Mucosa of rectum (tissue), 2 donors: Measurements from ENCODE around the gene TRIM9.

Source experiments
- H3K27ac ChIP-seq, 2 donors: one replicate each; pipeline ENCODE4 v1.7.0; 2013; ENCODE audit warnings: inconsistent platforms in 2 of 2, low read depth in 2 of 2, low read length in 2 of 2
- H3K27me3 ChIP-seq, 2 donors: one replicate each; pipeline ENCODE4 v1.7.0; 2013; ENCODE audit warnings: low read length in 2 of 2; ENCODE audit not compliant: control insufficient read depth in 2 of 2, insufficient read depth in 2 of 2
- H3K36me3 ChIP-seq, 2 donors: one replicate each; pipeline ENCODE4 v1.7.0; 2013; ENCODE audit warnings: low read length in 2 of 2; ENCODE audit not compliant: control insufficient read depth in 2 of 2, insufficient read depth in 2 of 2
- H3K4me1 ChIP-seq, 2 donors: one replicate each; pipeline ENCODE4 v1.7.0; 2013; ENCODE audit warnings: low read length in 2 of 2, mild to moderate bottlenecking in 1 of 2; ENCODE audit not compliant: control insufficient read depth in 2 of 2, insufficient read depth in 2 of 2
- H3K4me3 ChIP-seq, 2 donors: one replicate each; pipeline ENCODE4 v1.7.0; 2013; ENCODE audit warnings: low read length in 2 of 2
- H3K9ac ChIP-seq, 2 donors: one replicate each; pipeline ENCODE4 v1.7.0; 2013; ENCODE audit warnings: low read length in 2 of 2, low read depth in 1 of 2, mild to moderate bottlenecking in 1 of 2
- H3K9me3 ChIP-seq, 2 donors: one replicate each; pipeline ENCODE4 v1.7.0; 2013; ENCODE audit warnings: low read length in 2 of 2; ENCODE audit not compliant: control insufficient read depth in 2 of 2
- donor health status: healthy.
- donor health status: Normal muscosa, but diverticular disease.

The TRIM9 gene

DNA sequence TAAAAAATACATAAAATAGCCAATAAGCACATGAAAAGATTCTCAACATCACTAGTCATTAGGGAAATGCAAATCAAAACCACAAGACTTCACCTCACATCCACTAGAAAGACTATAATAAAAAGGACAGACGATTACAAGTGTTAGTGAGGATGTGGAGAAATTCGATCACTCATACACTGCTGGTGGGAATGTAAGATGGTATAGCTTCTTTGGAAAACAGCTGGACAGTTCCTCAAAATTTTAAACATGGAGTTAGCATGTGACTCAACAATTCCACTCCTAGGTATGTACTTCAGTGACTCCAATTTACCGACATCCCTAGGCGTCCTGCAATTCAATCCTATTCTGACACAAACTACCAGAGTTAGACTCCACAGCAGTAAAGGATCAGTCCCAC, 13.7 kb downstream of the TRIM9 start:
- no peak overlapping the region for H3K9ac ChIP-seq
- H3K9me3 ChIP-seq = no peaks in the 10 kb centered on the region
- H3K4me3 ChIP-seq = no peak overlapping the region
- peaks cover 0 to 8% of the 10 kb centered on the region in 2 donors for H3K4me1 ChIP-seq
- H3K27me3 ChIP-seq = no peaks in the 10 kb centered on the region
- no peak overlapping the region for H3K27ac ChIP-seq
- no peaks in the 10 kb centered on the region for H3K36me3 ChIP-seq

DNA sequence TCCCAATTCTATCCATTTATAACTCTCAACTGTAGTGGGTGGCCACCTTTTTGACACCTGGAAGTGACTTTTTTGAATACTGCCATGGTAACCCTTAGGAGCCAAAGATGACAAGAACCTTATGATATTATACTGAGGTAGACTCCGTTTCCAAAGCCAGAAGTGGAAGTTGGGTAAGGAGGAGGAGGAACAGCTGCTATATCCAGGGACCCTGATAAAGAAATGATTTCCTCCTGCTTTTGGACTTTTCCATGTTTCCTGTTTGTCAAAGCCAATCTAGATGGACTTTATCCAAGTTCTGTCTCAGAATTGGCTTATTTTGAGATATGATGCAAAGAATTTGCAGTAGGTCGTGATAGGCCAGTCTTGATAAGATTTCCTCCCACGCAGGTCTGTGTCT, 14.3 kb downstream of the TRIM9 start:
- Histone ChIP-seq H3K9ac (no peak overlapping the region), H3K36me3 (no peaks in the 10 kb centered on the region), H3K4me3 (no peak overlapping the region), H3K27me3 (no peaks in the 10 kb centered on the region), H3K9me3 (no peaks in the 10 kb centered on the region), H3K27ac (no peak overlapping the region), H3K4me1 (peaks cover 0 to 4% of the 10 kb centered on the region in 2 donors)

DNA sequence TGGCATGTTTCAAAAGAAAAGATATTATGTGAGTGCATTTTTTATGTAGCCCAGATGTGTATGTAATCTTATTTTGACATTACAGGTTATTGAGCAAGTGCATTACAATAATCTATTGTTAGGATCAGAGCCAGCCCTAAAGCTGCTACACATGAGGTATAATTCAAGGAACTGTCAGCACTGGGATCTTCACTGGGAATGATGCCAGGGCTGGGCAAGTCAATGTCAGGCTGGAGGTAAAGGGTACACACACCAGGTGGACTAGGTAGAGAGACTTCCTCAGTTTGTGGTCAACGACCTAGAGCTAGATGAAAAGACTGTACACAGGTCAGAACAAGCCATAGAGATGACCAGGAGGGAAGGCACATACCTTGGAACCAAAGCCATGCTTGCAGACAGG, 15.4 kb downstream of the TRIM9 start:
- Histone ChIP-seq H3K4me1 (peaks cover 0 to 4% of the 10 kb centered on the region in 2 donors), H3K9ac (no peak overlapping the region), H3K27ac (no peak overlapping the region), H3K36me3 (no peaks in the 10 kb centered on the region), H3K4me3 (no peak overlapping the region), H3K27me3 (no peaks in the 10 kb centered on the region), H3K9me3 (no peaks in the 10 kb centered on the region)

DNA sequence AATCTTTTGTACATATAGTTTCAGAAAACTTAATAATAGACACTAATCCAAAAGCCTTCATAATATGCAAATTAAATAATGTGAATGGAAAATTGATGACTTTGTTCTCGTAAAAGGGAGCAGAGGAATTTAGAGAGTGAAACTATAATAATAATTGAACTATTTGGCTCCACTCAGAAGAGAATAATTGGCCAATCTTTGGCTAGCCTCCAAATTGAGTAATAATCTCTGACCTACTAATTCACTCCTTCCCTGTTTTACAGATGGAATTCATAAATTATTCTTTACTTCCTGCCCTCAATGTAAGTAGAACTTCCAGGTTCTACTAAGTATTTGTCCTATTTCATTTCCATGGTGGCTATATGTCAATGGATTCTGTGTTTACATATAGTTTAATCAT, 15.8 kb downstream of the TRIM9 start:
- H3K36me3 ChIP-seq = no peaks in the 10 kb centered on the region
- no peaks in the 10 kb centered on the region for H3K9me3 ChIP-seq
- no peak overlapping the region for H3K9ac ChIP-seq
- H3K27ac ChIP-seq = no peak overlapping the region
- peaks cover 0 to 4% of the 10 kb centered on the region in 2 donors for H3K4me1 ChIP-seq
- no peaks in the 10 kb centered on the region for H3K27me3 ChIP-seq
- H3K4me3 ChIP-seq = no peak overlapping the region

DNA sequence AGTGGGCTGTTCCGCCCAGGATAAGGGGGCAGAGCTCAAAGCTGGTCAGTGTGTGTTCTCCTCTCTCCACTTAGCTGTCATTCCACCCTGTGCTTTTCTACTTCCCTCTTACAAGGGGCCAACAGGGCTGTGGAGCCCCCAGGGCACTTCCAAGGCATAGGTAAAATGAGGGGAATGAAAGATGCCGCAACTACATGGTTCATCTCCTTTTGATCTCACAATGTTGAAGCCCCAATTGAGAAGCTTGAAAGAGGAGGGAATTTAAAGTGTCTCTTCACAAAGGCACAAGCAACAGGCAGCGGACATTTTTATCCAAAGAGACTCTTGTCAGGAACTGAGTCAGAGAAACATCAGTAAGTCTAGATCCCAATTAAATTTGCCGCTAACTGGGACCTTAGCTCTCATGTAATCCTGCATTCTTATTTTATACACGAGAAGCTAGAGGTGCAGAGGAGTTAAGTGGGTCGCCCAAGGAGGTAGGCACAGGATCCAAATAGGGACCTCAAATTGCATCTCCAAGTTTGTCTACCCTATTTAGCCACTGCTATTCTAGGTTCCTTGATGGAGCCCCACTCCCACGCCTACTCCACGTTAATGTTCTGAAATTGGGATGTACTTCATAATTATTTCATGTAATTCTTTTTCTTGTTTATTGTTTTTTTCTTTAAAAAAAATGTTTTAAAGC, 20.1 kb downstream of the TRIM9 start:
- Histone ChIP-seq H3K9me3 (no peaks in the 10 kb centered on the region), H3K36me3 (no peaks in the 10 kb centered on the region), H3K27me3 (no peaks in the 10 kb centered on the region), H3K4me1 (peaks cover 0 to 4% of the 10 kb centered on the region in 2 donors), H3K4me3 (no peak overlapping the region), H3K27ac (no peak overlapping the region), H3K9ac (no peak overlapping the region)

DNA sequence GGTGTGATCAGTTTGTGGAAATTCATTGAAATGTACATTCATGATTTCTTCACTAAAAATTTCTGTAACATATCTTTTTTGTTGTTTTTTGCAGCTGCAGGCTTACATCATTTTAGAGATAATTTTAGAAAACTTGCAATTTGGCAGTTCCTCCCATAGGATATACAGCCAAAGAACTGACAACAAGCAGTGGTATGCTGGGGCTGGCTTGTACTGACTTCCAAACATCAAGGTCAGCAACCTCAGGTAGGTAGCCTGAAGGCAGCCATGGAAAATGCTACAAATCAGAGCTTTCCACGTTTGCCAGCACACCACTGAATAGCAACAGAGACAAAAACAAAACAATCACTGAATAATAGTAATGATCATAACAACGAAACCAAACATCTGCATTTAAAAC, 21.2 kb downstream of the TRIM9 start:
- Histone ChIP-seq H3K4me3 (no peak overlapping the region), H3K9ac (no peak overlapping the region), H3K36me3 (no peaks in the 10 kb centered on the region), H3K9me3 (no peaks in the 10 kb centered on the region), H3K4me1 (no peaks in the 10 kb centered on the region), H3K27me3 (no peaks in the 10 kb centered on the region), H3K27ac (no peak overlapping the region)

DNA sequence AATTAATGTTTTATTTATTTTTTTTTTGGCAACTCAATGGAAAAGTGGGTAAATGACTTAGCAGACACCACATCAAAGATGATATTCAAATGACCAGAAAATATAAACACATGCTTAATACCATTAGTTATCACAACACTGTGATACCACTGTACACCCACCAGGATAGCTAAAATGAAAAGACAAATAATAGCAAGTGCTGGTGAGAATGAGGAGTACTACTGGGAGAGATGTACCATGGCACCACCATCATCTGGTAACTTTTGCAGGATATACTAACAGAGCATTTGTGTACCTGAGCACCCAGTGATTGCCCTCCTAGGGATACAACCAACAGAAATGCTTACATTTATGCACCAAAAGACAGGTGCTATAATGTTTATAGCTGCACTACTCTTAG, 21.9 kb downstream of the TRIM9 start:
- H3K27ac ChIP-seq = no peak overlapping the region
- H3K27me3 ChIP-seq = no peaks in the 10 kb centered on the region

DNA sequence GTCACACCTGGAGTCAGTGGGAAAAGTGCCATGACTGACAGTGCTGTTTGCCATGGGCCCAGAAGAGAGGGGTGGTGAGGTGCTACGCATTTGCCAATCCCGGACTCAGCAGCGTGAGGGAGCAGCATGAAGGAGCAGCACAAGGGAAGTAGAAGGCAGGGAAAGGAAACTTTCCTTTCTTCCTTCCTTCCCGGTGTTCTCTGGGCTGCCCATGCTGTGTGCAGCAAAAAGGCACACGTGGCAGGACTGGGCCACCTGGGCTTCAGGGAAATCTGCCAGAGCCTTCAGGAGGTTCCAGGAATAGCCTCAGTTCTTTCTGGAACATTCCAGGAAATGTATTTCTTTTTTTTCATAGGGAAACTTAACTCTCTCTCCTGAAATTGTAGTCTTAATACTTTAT, 23.0 kb downstream of the TRIM9 start:
- no peaks in the 10 kb centered on the region for H3K9me3 ChIP-seq
- no peaks in the 10 kb centered on the region for H3K36me3 ChIP-seq
- no peak overlapping the region for H3K4me3 ChIP-seq
- no peaks in the 10 kb centered on the region for H3K4me1 ChIP-seq
- H3K27ac ChIP-seq = no peak overlapping the region
- H3K9ac ChIP-seq = no peak overlapping the region
- no peaks in the 10 kb centered on the region for H3K27me3 ChIP-seq

More for the DNA sequence above, 21.9 kb downstream of the TRIM9 start:
- H3K9ac ChIP-seq = no peak overlapping the region
- H3K36me3 ChIP-seq = no peaks in the 10 kb centered on the region
- H3K4me1 ChIP-seq = no peaks in the 10 kb centered on the region
- no peaks in the 10 kb centered on the region for H3K9me3 ChIP-seq
- no peak overlapping the region for H3K4me3 ChIP-seq

DNA sequence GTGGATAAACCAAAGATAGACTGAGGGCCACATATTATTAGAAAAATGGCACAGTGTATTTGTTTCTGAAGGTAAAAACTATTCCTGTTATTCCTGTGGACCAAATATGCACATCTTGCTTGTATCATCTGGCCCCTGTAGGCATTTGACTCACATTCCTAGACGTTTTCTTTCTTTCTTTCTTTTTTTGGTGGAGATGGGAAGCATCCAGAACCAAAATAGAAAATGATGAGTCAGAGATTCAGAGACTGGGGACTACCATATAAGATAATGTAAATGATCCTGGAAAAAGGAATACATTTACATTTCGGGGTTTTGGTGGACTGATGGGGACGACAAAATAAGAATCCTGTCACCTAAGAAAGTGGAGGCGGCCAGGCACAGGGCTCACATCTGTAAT, 24.2 kb downstream of the TRIM9 start:
- Histone ChIP-seq H3K4me3 (no peak overlapping the region), H3K9me3 (no peaks in the 10 kb centered on the region), H3K36me3 (no peaks in the 10 kb centered on the region), H3K4me1 (no peaks in the 10 kb centered on the region), H3K27ac (no peak overlapping the region), H3K9ac (no peak overlapping the region), H3K27me3 (no peaks in the 10 kb centered on the region)

DNA sequence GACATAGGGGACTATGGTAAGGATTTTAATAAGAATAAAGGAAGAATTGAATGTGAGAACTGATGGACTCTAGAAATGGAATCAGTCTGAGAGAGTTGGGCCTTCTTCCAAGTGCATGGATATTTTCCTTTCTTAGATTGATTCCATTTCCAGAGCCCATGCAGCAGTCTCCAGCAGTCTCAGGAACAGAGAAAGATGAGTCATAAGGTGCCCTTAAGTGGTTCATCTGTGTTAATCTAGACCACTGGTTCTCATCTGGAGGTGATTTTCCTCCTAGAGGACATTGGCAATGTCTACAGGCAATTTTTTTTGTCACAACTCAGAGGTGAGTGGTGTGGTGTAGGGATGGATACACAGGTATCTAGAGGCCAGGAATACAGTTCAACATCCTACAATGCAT, 25.9 kb downstream of the TRIM9 start:
- H3K27me3 ChIP-seq = no peaks in the 10 kb centered on the region
- no peak overlapping the region for H3K9ac ChIP-seq
- no peak overlapping the region for H3K27ac ChIP-seq

DNA sequence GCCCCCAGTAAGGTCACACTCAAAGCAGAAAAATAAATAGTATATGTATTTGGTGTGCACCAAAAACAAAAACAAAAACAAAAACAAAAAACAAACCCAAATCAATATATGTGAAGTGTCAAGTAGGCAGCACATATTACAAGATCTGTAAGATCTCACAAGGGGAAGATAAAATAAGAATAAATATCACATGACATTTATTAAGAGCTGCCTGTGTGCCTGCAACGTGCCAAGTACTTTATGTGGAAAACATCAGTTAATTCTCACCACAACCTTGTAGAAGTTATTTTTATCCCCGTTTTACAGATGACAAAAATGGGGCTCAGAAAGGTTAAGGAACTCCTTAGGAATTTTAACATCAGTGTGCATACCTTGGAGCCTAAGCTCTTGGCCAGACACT, 26.6 kb downstream of the TRIM9 start:
- Histone ChIP-seq H3K9me3 (no peaks in the 10 kb centered on the region), H3K9ac (no peak overlapping the region), H3K27ac (no peak overlapping the region), H3K4me1 (no peaks in the 10 kb centered on the region), H3K36me3 (no peaks in the 10 kb centered on the region), H3K27me3 (no peaks in the 10 kb centered on the region), H3K4me3 (no peak overlapping the region)

More for the DNA sequence above, 25.9 kb downstream of the TRIM9 start:
- Histone ChIP-seq H3K9me3 (no peaks in the 10 kb centered on the region), H3K4me3 (no peak overlapping the region), H3K36me3 (no peaks in the 10 kb centered on the region), H3K4me1 (no peaks in the 10 kb centered on the region)
